AG04450 (cell line): ENCODE results near the gene CDHR5. TPM values are rescaled to one million over a fixed set of nuclear protein-coding genes. Genes with fewer than 3 reads are reported as not detected.

Source experiments
- CTCF ChIA-PET: fragments of 300-600, 350-600 bp; formaldehyde crosslinking; extraction: SDS; loops from one replicate; lab custom pipeline; 2022; ENCODE audit warnings: antibody characterized with exemption, inconsistent platforms; lab: Charles Lee
- POLR2A ChIA-PET: fragments of 350-600 bp; formaldehyde crosslinking; extraction: SDS; loops from one replicate; lab custom pipeline; 2021; ENCODE audit warnings: antibody characterized with exemption, inconsistent platforms; lab: Yijun Ruan, JAX
- DNase-seq: peaks from one replicate; pipeline ENCODE4 v3.0.0-alpha.2; 2011; ENCODE audit warnings: low read depth, low spot score
- H3K27ac ChIP-seq: one replicate; pipeline ENCODE4 v1.5.1; 2012; ENCODE audit warnings: low read depth, low read length, control low read depth
- H3K27me3 ChIP-seq: one replicate; pipeline ENCODE4 v1.6.0; 2012; ENCODE audit warnings: low read length; ENCODE audit not compliant: control insufficient read depth, insufficient read depth
- H3K4me3 ChIP-seq: 2 replicates; pipeline ENCODE4 v1.5.1; 2011; ENCODE audit warnings: mild to moderate bottlenecking, low read depth, low read length, control low read depth
- H3K9me3 ChIP-seq: 2 replicates; pipeline ENCODE4 v1.5.1; 2012; ENCODE audit warnings: low read length; ENCODE audit not compliant: control insufficient read depth, insufficient read depth
- CTCF ChIP-seq: IDR thresholded peaks from 2 replicates; pipeline ENCODE4 v1.5.1; 2011; ENCODE audit warnings: low read depth, low read length, control low read depth, inconsistent platforms
- polyA plus RNA-seq: library from polyadenylated mRNA; depleted of rRNA; stranded (reverse); fragments of >200 nt; gene quantifications from 2 replicates; pipeline ENCODE4 v1.2.3, GENCODE V29; 2011

CDHR5 gene
- polyA plus RNA-seq, 1 experiment, result not detected

- Histone ChIP-seq H3K27me3 (peaks cover 32% of the 10 kb centered on the region), H3K4me3 (peak overlapping the region; percentile 27; the same call in 1 of the 2 replicates), H3K9me3 (no peaks in the 10 kb centered on the region; the same call in 1 of the 2 replicates), H3K27ac (no peak overlapping the region)
- CTCF ChIA-PET, result no interaction called here
- TF ChIP-seq CTCF, result no peak
- POLR2A ChIA-PET, result interaction anchor here (0.6 kb wide), 1 partner anchor 53 kb away, joined by 3 read pairs; no protein-coding TSS in a partner anchor
- DNase-seq, result no peak
These were observed 12.5 kb upstream of the CDHR5 start for GRCh38 chr11:637333-637592.

GRCh38 chr11:636511-637332, 12.0 kb upstream of the CDHR5 start, which contains the start of gene DRD4:
Gene DRD4 (plus strand): TSS chr11:637269. CDS start chr11:637305, 36 bp downstream.
- Histone ChIP-seq H3K4me3 (peak within 1 kb of the TSS; percentile 27; the same call in 1 of the 2 replicates), H3K9me3 (no peaks in the 10 kb centered on the region; the same call in 1 of the 2 replicates), H3K27ac (no peak within 1 kb of the TSS), H3K27me3 (peaks cover 32% of the 10 kb centered on the region)
- ChIA-PET CTCF (no interaction called here), POLR2A (interaction anchor here (0.6 kb wide), 2 partner anchors 15 to 118 kb away, joined by 4 to 5 read pairs; no protein-coding TSS in a partner anchor)
- no peak for DNase-seq
- no peak for TF ChIP-seq CTCF

GRCh38 chr11:635945-636510, 11.3 kb upstream of the CDHR5 start:
- Histone ChIP-seq H3K9me3 (no peaks in the 10 kb centered on the region; the same call in 1 of the 2 replicates), H3K27me3 (peaks cover 32% of the 10 kb centered on the region), H3K4me3 (no peak overlapping the region), H3K27ac (no peak overlapping the region)
- no peak for TF ChIP-seq CTCF
- no peak for DNase-seq
- CTCF ChIA-PET, result no interaction called here
- POLR2A ChIA-PET, result interaction anchor here (0.6 kb wide), 1 partner anchor 16 kb away, joined by 4 read pairs; no protein-coding TSS in a partner anchor

- ChIA-PET POLR2A (no interaction called here), CTCF (no interaction called here)
- H3K27me3 ChIP-seq, result peaks cover under 1% of the 10 kb centered on the region
- no peak overlapping the region for H3K27ac ChIP-seq
- no peak overlapping the region for H3K4me3 ChIP-seq
- H3K9me3 ChIP-seq, result peaks cover 11% of the 10 kb centered on the region; the same call in 1 of the 2 replicates
- no peak for DNase-seq
- no peak for TF ChIP-seq CTCF
These were observed 6.1 kb upstream of the CDHR5 start for GRCh38 chr11:630871-631270.

GRCh38 chr11:629237-629583, 4.5 kb upstream of the CDHR5 start:
- Histone ChIP-seq H3K27me3 (no peaks in the 10 kb centered on the region), H3K4me3 (no peak overlapping the region), H3K9me3 (peaks cover 11% of the 10 kb centered on the region; the same call in 1 of the 2 replicates), H3K27ac (no peak overlapping the region)
- DNase-seq, result no peak
- ChIA-PET POLR2A (interaction anchor here (0.7 kb wide), 1 partner anchor 60 kb away, joined by 3 read pairs; no protein-coding TSS in a partner anchor), CTCF (no interaction called here)
- no peak for TF ChIP-seq CTCF
